ENCODE data around the gene GRN.

DNA sequence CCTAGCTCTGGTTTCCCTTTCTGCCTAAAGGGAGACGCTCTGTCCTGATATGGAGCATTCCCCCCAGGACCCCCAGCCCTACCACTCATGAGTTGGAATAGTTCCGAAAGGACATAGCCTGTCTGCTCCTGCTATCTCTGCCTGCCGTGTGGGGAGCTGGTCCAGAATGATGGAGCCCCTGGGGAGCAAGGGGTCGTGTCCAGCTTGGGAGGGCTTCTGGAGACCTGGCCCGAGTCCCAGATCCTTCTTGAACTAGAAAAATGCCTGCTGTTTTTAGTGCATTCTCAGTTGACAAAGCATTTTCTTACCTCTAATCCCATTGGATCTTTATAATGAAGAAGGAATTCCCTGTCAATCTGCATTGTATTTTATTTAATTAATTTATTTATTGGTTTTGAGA lies 9.1 kb upstream of the GRN start:
- TF ChIP-seq, protein P1, sequence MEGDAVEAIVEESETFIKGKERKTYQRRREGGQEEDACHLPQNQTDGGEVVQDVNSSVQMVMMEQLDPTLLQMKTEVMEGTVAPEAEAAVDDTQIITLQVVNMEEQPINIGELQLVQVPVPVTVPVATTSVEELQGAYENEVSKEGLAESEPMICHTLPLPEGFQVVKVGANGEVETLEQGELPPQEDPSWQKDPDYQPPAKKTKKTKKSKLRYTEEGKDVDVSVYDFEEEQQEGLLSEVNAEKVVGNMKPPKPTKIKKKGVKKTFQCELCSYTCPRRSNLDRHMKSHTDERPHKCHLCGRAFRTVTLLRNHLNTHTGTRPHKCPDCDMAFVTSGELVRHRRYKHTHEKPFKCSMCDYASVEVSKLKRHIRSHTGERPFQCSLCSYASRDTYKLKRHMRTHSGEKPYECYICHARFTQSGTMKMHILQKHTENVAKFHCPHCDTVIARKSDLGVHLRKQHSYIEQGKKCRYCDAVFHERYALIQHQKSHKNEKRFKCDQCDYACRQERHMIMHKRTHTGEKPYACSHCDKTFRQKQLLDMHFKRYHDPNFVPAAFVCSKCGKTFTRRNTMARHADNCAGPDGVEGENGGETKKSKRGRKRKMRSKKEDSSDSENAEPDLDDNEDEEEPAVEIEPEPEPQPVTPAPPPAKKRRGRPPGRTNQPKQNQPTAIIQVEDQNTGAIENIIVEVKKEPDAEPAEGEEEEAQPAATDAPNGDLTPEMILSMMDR (IDR thresholded peaks at IDR 0.05) = no peak
- no peak for TF ChIP-seq POLR2A (IDR thresholded peaks at IDR 0.05)
